NT2/D1 (cell line): ENCODE results near the gene SNX2.

Experiments
- YY1 ChIP-seq: IDR thresholded peaks from 2 replicates; pipeline ENCODE4 v1.6.1; 2011; ENCODE audit not compliant: insufficient read length, insufficient read depth
- ZNF274 ChIP-seq: IDR thresholded peaks from 2 replicates; pipeline ENCODE4 v1.6.1; 2011; ENCODE audit warnings: mild to moderate bottlenecking, low read depth, low read length

DNA sequence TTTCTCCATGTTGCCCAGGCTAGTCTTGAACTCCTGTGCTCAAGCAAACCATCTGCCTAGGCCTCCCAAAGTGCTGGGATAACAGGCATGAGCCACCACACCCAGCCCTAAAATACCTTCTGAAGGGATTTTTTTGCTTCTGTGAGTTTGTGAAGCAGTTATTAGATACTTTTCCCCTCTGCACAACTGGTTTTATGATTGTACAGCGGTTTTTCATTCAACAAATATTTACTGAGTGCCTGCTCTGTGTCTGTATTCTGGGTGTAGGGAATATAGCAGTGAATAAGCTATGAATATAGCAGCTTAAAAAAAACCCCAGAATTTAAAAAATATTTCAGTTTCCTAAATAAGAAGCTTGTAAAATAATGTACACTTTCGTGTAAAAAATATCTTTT, 72.8 kb downstream of the SNX2 start:
- TF ChIP-seq ZNF274 (no peak), YY1 (no peak)
